GM11168 (cell line): ENCODE data around the gene KIF5A.

ENCODE experiments used
- in situ Hi-C: fragments of 300-500 bp; cut with MboI; formaldehyde crosslinking; loops from one replicate; pipeline ENCODE4 v1.12.0; 2022; ENCODE audit warnings: low sequenced_read_pairs; ENCODE audit not compliant: unreplicated experiment

The KIF5A gene

GRCh38 chr12:57625261-57626032 is 75.6 kb downstream of the KIF5A start:
- in situ Hi-C loops, result no loop called here

- in situ Hi-C loops, result no loop called here
Observed at GRCh38 chr12:57626111-57626920, 76.5 kb downstream of the KIF5A start.

GRCh38 chr12:57626921-57627445 is 77.1 kb downstream of the KIF5A start:
- in situ Hi-C loops, result no loop called here

- in situ Hi-C loops, result no loop called here
Observed at GRCh38 chr12:57627501-57628279, 77.8 kb downstream of the KIF5A start.

GRCh38 chr12:57628280-57629191 is 78.7 kb downstream of the KIF5A start:
- in situ Hi-C loops, result no loop called here

- in situ Hi-C loops, result no loop called here
Observed at GRCh38 chr12:57629897-57630471, 80.1 kb downstream of the KIF5A start.

GRCh38 chr12:57630891-57631433 is 81.1 kb downstream of the KIF5A start:
- in situ Hi-C loops, result no loop called here

GRCh38 chr12:57631566-57632072 is 81.8 kb downstream of the KIF5A start:
- in situ Hi-C loops, result no loop called here

- in situ Hi-C loops, result no loop called here
Observed at GRCh38 chr12:57632073-57632957, 82.5 kb downstream of the KIF5A start.

GRCh38 chr12:57632958-57633840 is 83.4 kb downstream of the KIF5A start, which contains the start of gene B4GALNT1:
Gene B4GALNT1, minus strand, starts transcription at chr12:57633201. Its CDS starts 1,069 bp downstream, at chr12:57632132.
- in situ Hi-C loops, result no loop called here
